Sciatic nerve (tissue), 2 donors: ENCODE data around the gene PAIP2B. TPM values are rescaled to one million over a fixed set of nuclear protein-coding genes. Genes with fewer than 3 reads are reported as not detected.
A peak's percentile ranks its signal among the peaks of the same experiment; 100 is the strongest.
"Not testable (repeated sequence)": the region's sequence is repeated elsewhere in the genome, so short reads cannot be mapped to it uniquely, and the experiment has no call there.

Experiments
- ATAC-seq: fragments of 200-7000 bp; cut with Tn5 transposase; one replicate; pipeline ENCODE4 v1.9.1; 2020; ENCODE audit warnings: mild to moderate bottlenecking, moderate library complexity
- DNase-seq: peaks from one replicate; pipeline ENCODE4 v3.0.0-alpha.2; 2020; ENCODE audit warnings: low spot score
- intact Hi-C: fragments of 100-400 bp; cut with DNase I; formaldehyde crosslinking; loops from one replicate; pipeline ENCODE4 v1.14.2; 2022
- total RNA-seq: library from RNA; stranded (reverse); fragmentation: NEBNext Ultra II Directional; extraction: Animal tissue kit (Norgen Biotek cat#: 25700); gene quantifications from one replicate; pipeline ENCODE4 v1.2.1, GENCODE V29; 2021
- donor health status: DM: no; HTN: no; CAD: no.
- donor health status: DM: no; HTN: no; CAD: no.

PAIP2B gene
- total RNA-seq, 1 donor from 2014 or later, result 25.6 TPM

DNA sequence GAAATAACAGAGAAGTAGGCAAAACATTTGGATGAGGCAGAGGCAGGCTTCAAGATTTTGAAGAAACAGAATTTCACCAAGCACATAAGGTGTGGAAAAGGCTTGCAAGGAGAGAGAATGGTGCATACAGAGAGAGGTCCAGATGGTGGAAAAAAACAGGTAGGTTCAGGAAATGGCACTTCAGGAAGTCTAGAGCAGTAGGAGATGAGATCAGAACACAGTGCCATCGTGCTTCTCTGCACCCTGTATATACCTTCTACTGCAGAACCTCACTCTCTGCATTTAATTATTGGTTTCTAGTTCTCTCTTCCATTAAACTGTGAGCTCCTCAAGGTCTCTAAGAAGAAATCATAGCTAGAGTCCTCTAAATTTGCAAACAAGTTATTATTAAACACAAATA lies 2.4 kb downstream of the PAIP2B start:
- DNase-seq (no peak), ATAC-seq (no peak)
- intact Hi-C loops, result loop anchor here (5.0 kb wide), 1 partner anchor 288 kb away; no protein-coding TSS in a partner anchor

DNA sequence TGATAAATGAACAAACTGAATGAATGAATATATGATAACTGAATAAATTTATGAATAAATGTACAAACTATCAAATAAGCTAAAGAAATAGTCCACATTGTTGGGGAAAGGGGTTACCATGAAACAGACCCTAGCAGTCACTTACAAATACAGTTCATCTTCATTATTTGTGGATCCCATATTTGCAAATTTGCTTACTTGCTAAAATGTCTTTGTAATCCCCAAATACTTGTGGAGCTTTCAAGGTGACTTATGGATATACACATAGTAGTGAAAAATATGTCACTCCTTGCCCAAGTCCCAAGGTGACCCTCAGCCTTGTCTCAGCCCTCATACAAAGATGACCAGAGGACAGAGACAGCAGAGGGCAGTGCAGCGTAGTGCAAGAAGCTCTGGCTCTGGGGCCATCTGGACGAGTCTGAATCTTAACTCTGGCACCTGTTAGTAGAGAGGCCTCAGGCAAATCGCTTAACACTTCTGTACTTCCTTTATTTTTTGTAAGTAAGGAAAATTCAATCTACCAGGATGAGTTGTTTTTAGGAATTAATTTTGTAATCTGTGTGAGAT lies 3.1 kb downstream of the PAIP2B start:
- intact Hi-C loops, result loop anchor here (5.0 kb wide), 1 partner anchor 288 kb away; no protein-coding TSS in a partner anchor
- DNase-seq, result peak; percentile 71

DNA sequence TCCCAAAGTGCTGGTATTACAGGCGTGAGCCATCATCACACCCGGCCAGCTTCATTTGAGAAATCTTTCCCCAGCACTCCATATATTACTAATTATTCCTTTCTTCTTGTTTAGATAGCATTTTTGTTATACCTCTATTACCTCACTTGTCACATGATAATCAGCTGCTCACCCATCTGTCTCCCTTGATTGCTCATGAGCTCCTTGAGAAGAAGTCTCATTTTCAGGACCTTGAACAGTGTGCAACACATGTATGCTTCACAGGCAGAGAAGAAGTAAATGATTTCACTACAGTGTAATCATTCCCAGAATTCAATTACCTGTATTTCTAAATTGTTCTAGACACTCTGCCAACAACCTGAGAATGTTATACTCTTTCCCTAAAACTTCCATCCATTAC lies 6.2 kb downstream of the PAIP2B start:
- ATAC-seq, result no peak
- no peak for DNase-seq
- intact Hi-C loops, result loop anchor here (5.0 kb wide), 1 partner anchor 292 kb away; no protein-coding TSS in a partner anchor

More for the DNA sequence above, 3.1 kb downstream of the PAIP2B start:
- ATAC-seq, result no peak

DNA sequence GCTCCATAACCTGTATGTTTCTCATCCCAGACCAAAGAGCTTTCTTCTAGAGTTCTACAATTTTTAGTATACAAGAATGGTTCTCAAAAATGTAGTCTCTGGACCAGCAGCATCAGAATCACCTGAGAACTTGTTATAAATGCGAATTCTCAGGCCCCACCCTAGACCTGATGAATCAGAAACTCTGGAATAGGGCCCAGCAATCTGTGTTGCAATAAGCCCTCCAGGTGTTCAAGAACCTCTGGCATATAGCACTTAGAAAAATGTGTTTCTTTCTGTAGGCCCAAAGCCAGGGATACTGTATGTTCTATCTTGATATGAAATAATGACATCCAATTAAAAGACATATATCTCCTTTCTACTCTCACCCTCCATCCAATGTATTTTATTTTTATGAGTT lies 10.4 kb downstream of the PAIP2B start:
- intact Hi-C loops, result no loop called here
- ATAC-seq, result no peak
- DNase-seq, result no peak

GRCh38 chr2:71215447-71215846 lies 11.5 kb downstream of the PAIP2B start:
- intact Hi-C loops, result no loop called here
- ATAC-seq (no peak), DNase-seq (no peak)

- no peak for ATAC-seq
- DNase-seq, result no peak
- intact Hi-C loops, result no loop called here
Measured at GRCh38 chr2:71212336-71212735, 14.6 kb downstream of the PAIP2B start.

DNA sequence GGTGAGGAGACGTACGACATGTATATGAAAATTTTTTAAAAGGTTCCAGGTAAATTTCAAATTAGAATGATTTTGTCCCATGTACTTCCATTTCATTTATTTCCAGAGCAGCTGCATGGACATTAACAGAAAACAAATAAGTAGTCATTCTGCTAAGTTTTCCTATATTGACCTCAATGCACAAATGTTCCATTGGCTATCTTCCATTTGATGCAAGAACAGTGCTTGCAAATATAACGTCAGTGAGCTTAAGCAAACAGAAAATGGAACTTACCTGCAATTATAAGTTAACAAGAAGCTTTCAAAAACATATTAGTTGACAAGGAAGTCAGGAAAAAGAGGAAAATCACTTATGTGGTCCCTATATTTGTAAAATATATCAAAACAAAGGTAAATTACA lies 16.6 kb downstream of the PAIP2B start:
- intact Hi-C loops, result no loop called here
- DNase-seq, result no peak
- ATAC-seq, result no peak

DNA sequence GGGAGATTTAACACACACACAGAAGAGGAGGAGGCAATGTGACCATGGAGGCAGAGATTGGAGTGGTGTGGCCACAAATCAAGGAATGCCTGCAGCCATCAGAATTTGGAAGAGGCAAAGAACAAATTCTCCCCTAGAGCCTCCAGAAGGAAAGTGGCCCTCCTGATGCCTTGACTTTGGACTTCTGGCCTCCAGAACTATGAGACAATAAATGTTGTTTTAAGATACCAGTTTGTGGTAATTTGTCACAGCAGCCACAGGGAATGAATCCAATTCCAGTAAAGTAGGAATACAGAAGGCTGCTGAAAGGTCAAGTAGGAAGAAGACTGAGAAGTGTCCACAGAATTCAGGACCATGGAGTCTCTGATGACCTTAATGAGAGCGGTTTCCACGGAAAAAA lies 18.1 kb downstream of the PAIP2B start:
- no peak for ATAC-seq
- DNase-seq, result no peak
- intact Hi-C loops, result no loop called here

DNA sequence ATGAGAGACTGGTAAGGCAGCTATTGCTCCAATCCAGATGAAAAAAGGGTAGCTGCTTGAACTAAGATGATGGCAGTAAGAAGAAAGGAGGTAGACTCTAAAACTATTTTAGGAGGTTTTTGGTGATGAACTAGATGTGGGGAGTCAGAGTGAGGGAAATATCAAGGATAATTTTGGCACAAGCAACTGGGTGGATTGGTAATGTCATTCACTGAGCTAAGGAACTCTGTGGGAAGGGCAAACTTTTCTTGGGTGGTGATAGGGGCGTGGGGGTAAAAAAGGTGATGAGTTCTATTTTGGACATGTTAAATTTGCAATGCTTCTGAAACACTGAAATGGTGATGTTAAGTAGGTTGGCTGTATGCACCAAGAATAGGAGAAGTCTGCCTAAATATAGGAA lies 19.3 kb downstream of the PAIP2B start:
- ATAC-seq, result no peak
- DNase-seq, result no peak
- intact Hi-C loops, result no loop called here

DNA sequence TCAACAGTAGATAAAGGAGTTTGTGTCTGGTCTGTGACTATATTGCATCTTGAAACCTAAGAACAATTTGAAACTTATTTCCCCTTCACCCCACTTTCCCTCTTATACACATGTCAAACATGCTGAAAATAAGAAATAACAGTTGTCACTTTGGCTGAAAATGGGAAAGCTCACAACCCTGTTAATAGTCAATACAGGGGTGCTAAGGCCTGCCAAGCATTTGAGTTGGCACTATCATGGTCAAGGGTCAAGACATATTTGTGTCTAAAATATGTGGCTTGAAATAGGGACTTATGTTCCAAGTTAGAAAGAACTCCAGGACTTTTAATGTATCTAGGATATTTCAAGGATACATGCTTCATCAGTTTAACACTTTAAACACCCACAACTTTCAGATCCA lies 20.6 kb downstream of the PAIP2B start:
- DNase-seq, result no peak
- intact Hi-C loops, result no loop called here

DNA sequence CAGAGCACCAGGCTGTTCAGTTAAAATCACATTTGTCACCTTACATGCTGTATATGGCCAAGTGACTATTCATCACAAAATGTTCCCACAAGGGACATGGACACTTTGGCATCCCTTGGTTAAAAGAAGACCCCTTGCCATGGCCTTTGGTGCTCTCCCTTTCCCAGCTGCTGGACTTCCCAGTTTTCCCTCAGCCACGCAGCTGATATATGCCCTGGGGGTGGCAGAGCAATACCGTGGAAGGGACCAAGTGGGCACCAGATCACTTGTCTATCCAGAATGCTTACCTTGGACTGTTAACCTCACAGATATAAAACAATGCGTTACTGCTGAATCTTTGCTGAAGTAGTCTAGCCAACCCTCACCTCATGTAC lies 35.3 kb downstream of the PAIP2B start:
- ATAC-seq, result no peak
- intact Hi-C loops, result loop anchor here (2.0 kb wide), 1 partner anchor 37 kb away; no protein-coding TSS in a partner anchor
- DNase-seq, result no peak

More for the DNA sequence above, 20.6 kb downstream of the PAIP2B start:
- no peak for ATAC-seq

DNA sequence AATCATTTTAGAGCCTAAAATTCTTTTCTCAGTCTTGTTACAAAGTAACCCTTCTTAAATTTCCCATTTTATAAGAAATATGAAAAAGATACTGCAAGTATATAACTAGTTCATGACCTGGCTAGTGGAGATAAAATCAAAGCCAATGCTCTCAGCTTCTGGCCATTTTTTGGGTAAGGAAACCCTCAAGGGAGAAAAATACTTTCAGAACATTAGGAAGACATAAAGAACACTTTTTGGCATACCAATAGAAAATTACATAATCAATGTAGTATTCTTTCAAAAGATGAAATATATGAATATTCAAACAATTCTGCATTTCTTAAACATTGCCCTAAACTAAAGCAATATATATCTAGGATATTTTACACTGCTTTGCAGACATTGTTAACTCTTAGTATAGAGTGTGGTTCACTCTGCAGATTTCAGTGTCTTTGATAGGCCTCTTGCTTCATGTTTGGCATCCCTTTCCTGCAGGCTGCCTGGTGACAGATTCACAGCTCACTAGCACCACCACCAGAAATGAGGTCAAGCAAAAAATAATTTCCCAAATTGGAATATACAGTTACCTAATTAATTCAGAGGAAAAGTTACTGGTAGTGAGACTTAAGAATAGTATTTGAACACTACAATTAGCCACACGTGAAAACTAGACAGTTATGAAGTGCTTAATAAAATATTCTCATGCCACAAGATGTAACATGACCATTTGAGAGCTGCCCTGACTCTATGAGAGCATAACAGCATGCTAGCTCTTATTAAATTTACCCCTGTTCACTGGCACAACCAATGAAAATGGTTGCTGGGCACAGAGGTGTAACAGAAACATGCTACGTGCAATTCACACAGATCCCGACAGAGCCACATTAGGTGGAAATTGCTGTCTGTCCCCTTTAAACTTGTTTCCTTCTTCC lies 36.0 kb downstream of the PAIP2B start:
- ATAC-seq (no peak), DNase-seq (no peak)
- intact Hi-C loops, result loop anchor here (2.0 kb wide), 1 partner anchor 36 kb away; no protein-coding TSS in a partner anchor

GRCh38 chr2:71187589-71187988 lies 39.3 kb downstream of the PAIP2B start:
- DNase-seq, result no peak
- ATAC-seq, result no peak
- intact Hi-C loops, result no loop called here

GRCh38 chr2:71186973-71187372 lies 39.9 kb downstream of the PAIP2B start:
- intact Hi-C loops, result no loop called here
- ATAC-seq (no peak), DNase-seq (no peak)

- DNase-seq, intact Hi-C loops, ATAC-seq: not testable (repeated sequence)
Measured at GRCh38 chr2:71183306-71184115, 43.4 kb downstream of the PAIP2B start.

DNA sequence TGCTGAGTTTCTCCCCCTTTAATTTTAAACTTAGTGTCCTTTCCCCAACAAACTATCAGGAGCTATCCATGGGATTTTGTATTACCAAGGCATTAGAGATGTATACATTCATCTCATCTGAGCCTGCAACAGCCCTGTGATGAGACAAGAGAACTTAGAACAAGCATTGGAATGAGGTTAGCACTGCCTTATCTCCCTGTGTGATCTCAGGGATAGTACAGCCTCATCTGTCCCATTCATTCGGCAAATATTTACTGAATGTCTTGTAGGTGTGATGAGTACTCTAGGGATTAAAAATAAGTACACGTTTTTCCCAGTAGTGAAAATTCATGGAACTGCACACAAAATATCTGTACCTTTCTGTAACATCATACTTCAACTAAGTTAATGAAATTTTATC lies 45.6 kb downstream of the PAIP2B start:
- ATAC-seq (no peak), DNase-seq (no peak)
- intact Hi-C loops, result no loop called here

DNA sequence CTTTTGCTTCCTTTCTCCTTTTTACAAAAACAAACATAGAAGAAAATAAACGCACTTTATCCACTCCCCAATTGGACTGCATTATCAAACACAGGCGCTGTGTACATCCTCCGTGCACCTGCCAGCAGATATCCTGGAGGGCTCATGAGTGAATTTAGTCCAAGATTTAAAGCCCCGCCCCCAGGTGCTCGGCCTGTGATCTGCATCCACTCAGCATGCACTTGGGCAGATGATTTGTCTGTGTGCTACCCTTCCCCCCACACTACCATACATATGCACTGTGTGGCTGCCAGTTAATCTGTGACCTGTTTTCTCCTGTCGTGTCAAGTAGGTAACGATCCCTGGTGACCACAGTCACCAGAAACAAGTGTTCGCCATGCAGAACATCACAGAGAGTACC lies 48.1 kb downstream of the PAIP2B start:
- ATAC-seq, DNase-seq, intact Hi-C loops: not testable (repeated sequence)

- DNase-seq (no peak), ATAC-seq (no peak)
- intact Hi-C loops, result no loop called here
Measured at GRCh38 chr2:71174207-71174606, 52.7 kb downstream of the PAIP2B start.

DNA sequence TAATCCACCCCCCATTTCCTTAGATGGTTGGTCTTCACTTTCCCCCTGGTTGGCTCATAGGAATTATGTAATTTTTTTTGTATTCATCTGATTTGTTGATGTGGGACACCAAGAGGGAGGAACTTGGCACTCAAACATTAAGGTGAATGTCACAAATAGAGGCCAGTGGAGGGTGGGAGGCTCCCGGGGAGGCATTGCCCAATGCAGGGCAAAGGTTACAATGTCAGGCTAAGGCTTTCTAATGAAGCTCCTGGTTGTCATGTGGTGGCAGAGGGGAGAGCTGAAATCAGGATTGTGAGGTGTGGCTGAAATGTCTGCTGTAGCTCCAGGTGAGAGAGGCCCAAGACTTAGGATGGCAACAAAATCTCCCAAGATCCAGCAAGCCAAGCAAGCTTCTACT lies 53.8 kb downstream of the PAIP2B start:
- ATAC-seq (no peak), DNase-seq (no peak)
- intact Hi-C loops, result no loop called here
